Muscle layer of duodenum (tissue), 2 donors: ENCODE measurements around the gene HDAC11.
A peak's percentile ranks its signal among the peaks of the same experiment; 100 is the strongest.

Source experiments
- H3K27ac ChIP-seq: one replicate; pipeline ENCODE4 v1.7.0; 2013; ENCODE audit warnings: mild to moderate bottlenecking, low read length
- H3K27me3 ChIP-seq: one replicate; pipeline ENCODE4 v1.7.0; 2013; ENCODE audit warnings: low read depth, mild to moderate bottlenecking, control low read depth, low read length
- H3K36me3 ChIP-seq, 2 donors: one replicate each; pipeline ENCODE4 v1.7.0; 2013; ENCODE audit warnings: low read length in 2 of 2, control low read depth in 1 of 2, mild to moderate bottlenecking in 1 of 2; ENCODE audit not compliant: insufficient read depth in 2 of 2, control insufficient read depth in 1 of 2
- H3K4me1 ChIP-seq, 2 donors: one replicate each; pipeline ENCODE4 v1.7.0; 2013; ENCODE audit warnings: low read length in 2 of 2, mild to moderate bottlenecking in 2 of 2, control low read depth in 1 of 2, moderate library complexity in 1 of 2; ENCODE audit not compliant: insufficient read depth in 2 of 2, control insufficient read depth in 1 of 2
- H3K4me3 ChIP-seq, 2 donors: one replicate each; pipeline ENCODE4 v1.7.0; 2013; ENCODE audit warnings: low read length in 2 of 2, low read depth in 1 of 2, mild to moderate bottlenecking in 1 of 2
- H3K9me3 ChIP-seq, 2 donors: one replicate each; pipeline ENCODE4 v1.7.0; 2013; ENCODE audit warnings: low read length in 2 of 2, control low read depth in 1 of 2, mild to moderate bottlenecking in 1 of 2; ENCODE audit not compliant: control insufficient read depth in 1 of 2
- donor health status: healthy.

Gene HDAC11

GRCh38 chr3:13473020-13473419, 7.1 kb upstream of the HDAC11 start:
- no peaks in the 10 kb centered on the region for H3K27me3 ChIP-seq
- no peak overlapping the region for H3K27ac ChIP-seq
- no peaks in the 10 kb centered on the region for H3K4me1 ChIP-seq
- no peaks in the 10 kb centered on the region for H3K9me3 ChIP-seq
- no peaks in the 10 kb centered on the region for H3K36me3 ChIP-seq
- H3K4me3 ChIP-seq, result no peak overlapping the region

- no peaks in the 10 kb centered on the region for H3K9me3 ChIP-seq
- no peaks in the 10 kb centered on the region for H3K27me3 ChIP-seq
- no peak overlapping the region for H3K27ac ChIP-seq
- H3K4me3 ChIP-seq, result no peak overlapping the region
- H3K36me3 ChIP-seq, result no peaks in the 10 kb centered on the region
- H3K4me1 ChIP-seq, result peaks cover 0 to 4% of the 10 kb centered on the region in 2 donors
These were observed 6.1 kb upstream of the HDAC11 start for GRCh38 chr3:13474021-13474420.

GRCh38 chr3:13474776-13475303, 5.3 kb upstream of the HDAC11 start:
- Histone ChIP-seq H3K4me3 (no peak overlapping the region), H3K36me3 (no peaks in the 10 kb centered on the region), H3K27ac (no peak overlapping the region), H3K27me3 (no peaks in the 10 kb centered on the region), H3K4me1 (peaks cover 0 to 6% of the 10 kb centered on the region in 2 donors), H3K9me3 (no peaks in the 10 kb centered on the region)

GRCh38 chr3:13475871-13476590, 4.1 kb upstream of the HDAC11 start:
- Histone ChIP-seq H3K4me1 (peaks cover 3 to 11% of the 10 kb centered on the region in 2 donors), H3K9me3 (no peaks in the 10 kb centered on the region), H3K27ac (no peak overlapping the region), H3K4me3 (no peak overlapping the region), H3K36me3 (no peaks in the 10 kb centered on the region), H3K27me3 (no peaks in the 10 kb centered on the region)

- peaks cover 3 to 20% of the 10 kb centered on the region in 2 donors for H3K4me1 ChIP-seq
- H3K4me3 ChIP-seq, result no peak overlapping the region
- H3K36me3 ChIP-seq, result no peaks in the 10 kb centered on the region
- no peaks in the 10 kb centered on the region for H3K27me3 ChIP-seq
- H3K9me3 ChIP-seq, result no peaks in the 10 kb centered on the region
- no peak overlapping the region for H3K27ac ChIP-seq
These were observed 2.2 kb upstream of the HDAC11 start for GRCh38 chr3:13477943-13478342.

- H3K27ac ChIP-seq, result peak overlapping the region; percentile 78
- peaks cover 3 to 20% of the 10 kb centered on the region in 2 donors for H3K4me1 ChIP-seq
- no peaks in the 10 kb centered on the region for H3K27me3 ChIP-seq
- H3K4me3 ChIP-seq, result peak overlapping the region; percentile 76 to 77
- H3K9me3 ChIP-seq, result no peaks in the 10 kb centered on the region
- peaks cover 0 to 7% of the 10 kb centered on the region in 2 donors for H3K36me3 ChIP-seq
These were observed 849 bp upstream of the HDAC11 start for GRCh38 chr3:13479332-13479581.

GRCh38 chr3:13480340-13481318, 523 bp downstream of the HDAC11 start:
- peaks cover 0 to 7% of the 10 kb centered on the region in 2 donors for H3K36me3 ChIP-seq
- H3K4me3 ChIP-seq, result peak overlapping the region; percentile 61 to 77
- no peaks in the 10 kb centered on the region for H3K27me3 ChIP-seq
- H3K4me1 ChIP-seq, result peaks cover 3 to 32% of the 10 kb centered on the region in 2 donors
- no peak overlapping the region for H3K27ac ChIP-seq
- no peaks in the 10 kb centered on the region for H3K9me3 ChIP-seq

GRCh38 chr3:13482106-13482690, 2.1 kb downstream of the HDAC11 start:
- H3K36me3 ChIP-seq, result peaks cover 0 to 7% of the 10 kb centered on the region in 2 donors
- H3K4me1 ChIP-seq, result peaks cover 3 to 32% of the 10 kb centered on the region in 2 donors
- no peak overlapping the region for H3K27ac ChIP-seq

GRCh38 chr3:13483286-13483685, 3.2 kb downstream of the HDAC11 start:
- Histone ChIP-seq H3K27ac (no peak overlapping the region), H3K4me1 (peaks cover 3 to 32% of the 10 kb centered on the region in 2 donors), H3K36me3 (peaks cover 0 to 7% of the 10 kb centered on the region in 2 donors), H3K27me3 (no peaks in the 10 kb centered on the region), H3K4me3 (no peak overlapping the region), H3K9me3 (no peaks in the 10 kb centered on the region)

More at GRCh38 chr3:13482106-13482690, 2.1 kb downstream of the HDAC11 start:
- no peaks in the 10 kb centered on the region for H3K27me3 ChIP-seq
- H3K9me3 ChIP-seq, result no peaks in the 10 kb centered on the region
- no peak overlapping the region for H3K4me3 ChIP-seq

- peak overlapping the region; percentile 63 for H3K27ac ChIP-seq
- H3K4me1 ChIP-seq, result peaks cover 3 to 27% of the 10 kb centered on the region in 2 donors
- H3K4me3 ChIP-seq, result no peak overlapping the region
These were observed 4.0 kb downstream of the HDAC11 start for GRCh38 chr3:13483988-13484695.

More at GRCh38 chr3:13483988-13484695, 4.0 kb downstream of the HDAC11 start:
- peaks cover 0 to 7% of the 10 kb centered on the region in 2 donors for H3K36me3 ChIP-seq
- no peaks in the 10 kb centered on the region for H3K27me3 ChIP-seq
- H3K9me3 ChIP-seq, result no peaks in the 10 kb centered on the region
